GM18520 (cell line): ENCODE results near the gene DIO3.

Experiments
- ATAC-seq: cut with Tn5 transposase; IDR thresholded peaks from one replicate; pipeline ENCODE4 v1.9.1; 2021; ENCODE audit not compliant: unreplicated experiment

The DIO3 gene

DNA sequence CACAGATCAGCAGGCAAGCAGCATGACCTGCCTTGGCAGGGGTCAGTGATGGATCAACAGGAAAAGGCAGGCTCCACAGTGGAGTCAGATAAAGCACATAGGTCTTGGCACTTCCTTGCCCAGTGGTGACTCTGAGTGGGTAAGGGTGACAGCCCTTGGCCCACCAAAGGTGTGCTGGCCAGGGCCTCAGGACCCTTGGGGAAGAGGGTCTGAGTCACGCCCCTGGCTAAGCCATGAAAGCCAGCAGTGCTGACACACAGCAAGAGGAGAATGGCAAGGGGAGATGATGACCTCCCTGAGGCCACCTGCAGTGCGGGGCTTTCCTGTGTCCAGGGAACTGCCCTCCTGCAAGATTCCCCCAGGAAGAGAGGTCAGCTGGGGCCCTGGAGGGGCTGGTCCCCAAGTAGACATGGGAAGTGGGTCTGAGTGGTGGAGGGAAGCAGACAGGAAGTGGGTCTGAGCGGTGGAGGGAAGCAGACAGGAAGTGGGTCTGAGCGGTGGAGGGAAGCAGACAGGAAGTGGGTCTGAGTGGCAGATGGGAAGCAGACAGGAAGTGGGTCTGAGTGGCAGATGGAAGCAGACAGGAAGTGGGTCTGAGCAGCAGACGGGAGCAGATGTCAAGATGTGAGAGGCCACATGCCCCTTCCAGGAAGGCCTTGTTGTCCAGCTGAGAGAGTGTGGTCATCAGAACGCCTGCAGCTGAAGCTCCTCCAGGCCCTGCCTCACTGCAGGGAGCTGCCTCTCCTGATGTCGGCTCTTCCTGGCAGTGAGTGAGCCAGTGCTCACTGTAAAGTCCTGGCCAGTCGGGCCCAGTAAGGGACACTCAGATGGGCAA lies 34.8 kb downstream of the DIO3 start:
- ATAC-seq: no peak

DNA sequence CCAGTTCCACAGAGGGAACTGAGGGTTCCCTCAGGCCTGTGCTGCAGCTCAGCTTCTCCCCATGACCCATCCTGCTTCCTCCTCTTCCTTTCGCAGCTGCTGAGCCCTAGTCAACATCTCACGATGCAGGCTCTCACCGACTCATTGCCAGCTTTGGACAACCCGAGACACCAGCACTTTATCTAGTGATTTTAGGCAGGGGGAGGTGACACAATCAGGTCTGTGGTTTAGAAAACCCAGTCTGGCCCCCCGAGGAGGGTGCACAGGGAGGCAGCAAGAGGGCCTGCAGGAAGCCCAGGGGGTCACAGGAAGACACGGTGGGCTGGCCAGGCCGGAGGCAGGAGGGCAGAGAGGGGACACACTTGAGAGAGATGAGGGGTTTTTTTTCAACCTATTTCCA lies 35.4 kb downstream of the DIO3 start:
- no peak for ATAC-seq

DNA sequence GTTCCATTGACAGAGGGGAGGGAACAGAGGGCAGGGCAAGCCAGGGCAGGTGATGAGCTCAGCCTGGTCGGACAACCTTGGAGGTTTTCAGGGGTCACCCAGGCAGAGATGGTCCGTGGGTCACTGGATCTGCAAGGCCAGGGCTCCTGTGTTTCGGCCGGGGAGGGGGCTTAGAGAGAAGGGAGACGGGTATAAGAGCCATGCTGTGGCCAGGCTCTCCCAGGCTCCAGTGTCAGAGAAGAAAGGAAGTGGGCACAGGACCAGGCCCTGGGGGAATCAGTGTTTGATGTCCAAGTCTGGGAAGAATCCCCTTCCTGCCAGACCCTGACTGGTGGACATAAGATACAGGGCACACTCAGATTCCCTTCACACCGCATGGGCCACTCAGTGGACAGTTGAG lies 36.9 kb downstream of the DIO3 start:
- no peak for ATAC-seq

- ATAC-seq: no peak
Observed at GRCh38 chr14:101598571-101599233, 37.4 kb downstream of the DIO3 start.

GRCh38 chr14:101599234-101599885 lies 38.1 kb downstream of the DIO3 start:
- ATAC-seq: no peak

- no peak for ATAC-seq
Observed at GRCh38 chr14:101600336-101600890, 39.1 kb downstream of the DIO3 start.

GRCh38 chr14:101600891-101601605 lies 39.8 kb downstream of the DIO3 start:
- ATAC-seq: no peak

GRCh38 chr14:101601606-101602465 lies 40.5 kb downstream of the DIO3 start:
- no peak for ATAC-seq

DNA sequence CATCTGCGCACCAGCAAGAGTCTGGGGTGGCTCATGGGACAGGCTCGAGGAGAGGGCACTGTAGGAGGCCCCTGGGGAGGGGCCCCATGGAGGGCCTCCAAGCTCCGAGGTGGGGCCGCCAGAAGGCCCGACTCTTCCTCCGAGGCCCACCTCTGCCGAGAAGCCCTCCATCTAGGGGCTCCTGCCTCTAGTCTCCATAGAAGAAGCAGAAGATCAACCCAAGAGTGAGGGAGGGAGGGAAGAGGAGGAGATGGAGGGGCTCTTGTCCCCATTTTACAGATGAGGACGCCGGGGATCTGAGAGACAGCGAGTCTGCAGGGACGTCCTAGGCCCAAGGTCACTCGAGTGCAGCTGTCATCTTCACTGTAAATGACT lies 41.2 kb downstream of the DIO3 start:
- no peak for ATAC-seq

DNA sequence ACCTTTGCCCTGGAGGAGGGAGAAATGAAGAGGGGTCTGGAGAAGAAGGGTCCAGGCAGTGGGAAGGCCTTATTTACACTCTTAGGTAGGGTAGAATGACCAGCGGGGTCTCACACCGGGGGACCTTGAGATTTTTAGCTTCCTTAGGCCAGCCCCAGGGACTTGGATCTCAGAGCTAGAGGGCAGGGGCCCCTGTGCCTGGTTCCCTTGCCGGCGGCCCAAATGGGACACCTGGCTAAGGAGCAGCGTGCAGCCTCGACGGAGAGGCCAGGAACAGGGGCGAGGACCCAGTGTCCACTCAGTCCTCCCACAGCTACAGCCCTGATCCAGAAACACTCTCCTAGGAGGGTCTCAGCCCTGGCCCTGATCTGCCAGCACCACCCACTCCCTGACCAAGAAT lies 41.8 kb downstream of the DIO3 start:
- ATAC-seq: no peak

GRCh38 chr14:101604228-101604934 lies 43.1 kb downstream of the DIO3 start:
- ATAC-seq: no peak

DNA sequence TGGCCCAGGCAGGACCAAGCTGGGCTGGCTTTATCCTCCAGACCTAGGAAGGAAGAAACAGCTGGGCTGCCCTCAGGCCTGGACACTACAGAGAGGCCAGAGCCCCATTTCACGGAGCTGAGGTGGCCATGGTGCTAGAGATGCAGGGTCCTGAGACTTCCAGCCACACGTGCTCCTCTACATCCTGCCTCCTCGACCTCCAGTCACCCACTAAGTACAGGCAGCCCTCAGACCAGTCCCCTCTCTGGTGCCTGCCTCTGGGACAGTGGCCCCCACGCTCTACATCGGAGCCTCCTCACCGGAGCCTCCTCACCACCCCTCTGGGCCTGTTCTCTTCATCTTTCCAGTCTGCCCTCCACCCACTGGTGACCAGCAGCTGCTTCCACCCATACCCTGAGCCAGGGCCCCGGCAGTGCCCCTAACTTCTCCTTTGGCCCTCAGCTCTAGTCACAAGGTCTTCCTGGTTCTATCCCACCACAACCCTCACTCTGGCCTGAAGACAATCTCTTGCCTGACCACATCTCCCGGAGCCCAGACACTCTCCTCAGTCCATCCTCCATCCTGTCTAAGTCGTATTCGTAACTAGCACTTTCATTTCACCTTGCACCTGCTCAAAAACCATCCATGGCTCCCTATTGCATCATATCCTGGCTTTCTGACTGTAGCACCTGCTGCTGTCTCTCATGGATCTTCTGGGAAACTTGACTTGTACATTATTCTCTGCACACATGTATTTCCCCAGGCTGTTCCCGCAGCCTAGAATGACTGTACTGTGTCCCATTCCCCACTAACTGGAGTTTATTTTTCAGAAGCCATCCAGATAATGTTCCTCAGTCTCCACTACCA lies 43.9 kb downstream of the DIO3 start:
- ATAC-seq: no peak

DNA sequence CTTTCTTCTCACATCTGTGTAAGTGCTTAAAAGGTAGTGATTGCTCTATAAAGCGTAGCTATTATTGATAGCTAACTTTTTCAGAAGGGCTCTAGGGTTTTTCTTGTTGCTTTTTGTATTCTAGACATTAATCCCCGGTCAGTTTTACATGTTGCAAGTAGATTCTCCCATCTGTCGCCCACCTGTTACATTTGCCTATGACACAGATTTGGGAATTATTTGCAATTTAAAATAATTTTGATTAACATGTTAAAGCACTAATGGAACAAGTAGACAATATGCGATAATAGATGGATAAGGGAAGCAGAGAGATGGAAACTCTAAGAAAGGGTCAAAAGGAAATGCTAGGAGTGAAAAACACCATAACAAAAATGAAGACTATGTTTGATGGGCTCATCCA lies 44.5 kb downstream of the DIO3 start:
- ATAC-seq: no peak
